Natural killer cell treated with Interleukin-12 subunit alpha and Interleukin-12 subunit beta and Interleukin-15 and Interleukin-18, amount 100 ng/mL, for 72 hours (primary cell): Measurements from ENCODE around the gene SRCIN1. TPM values are rescaled to one million over a fixed set of nuclear protein-coding genes. Genes with fewer than 3 reads are reported as not detected.

Experiments
- ATAC-seq, 2 donors: fragments of 150-1000 bp; cut with Tn5 transposase in 1 of 2; sonication (Bioruptor Pico), chemical (Tn5 transposase) in 1 of 2; 2 replicates each; pipeline ENCODE4 v1.10.0; 2021
- DNase-seq: peaks from one replicate; pipeline ENCODE4 v3.0.0; 2022; ENCODE audit warnings: low spot score
- H3K27ac Mint-ChIP-seq, 2 donors: 1 replicate in 1 of 2; 2 replicates in 1 of 2; pipeline ENCODE4 v1.8.0; 2022; ENCODE audit warnings: mixed read lengths in 2 of 2, mild to moderate bottlenecking in 1 of 2, moderate library complexity in 1 of 2
- H3K27me3 Mint-ChIP-seq, 2 donors: 1 replicate in 1 of 2; 2 replicates in 1 of 2; pipeline ENCODE4 v1.8.0; 2022; ENCODE audit warnings: mixed read lengths in 2 of 2
- H3K36me3 Mint-ChIP-seq: one replicate; pipeline ENCODE4 v1.8.0; 2022; ENCODE audit warnings: mixed read lengths
- H3K4me1 Mint-ChIP-seq, 2 donors: 1 replicate in 1 of 2; 2 replicates in 1 of 2; pipeline ENCODE4 v1.8.0; 2022; ENCODE audit warnings: low read depth in 2 of 2, mixed read lengths in 2 of 2, mild to moderate bottlenecking in 1 of 2
- H3K4me3 Mint-ChIP-seq: one replicate; pipeline ENCODE4 v1.8.0; 2022; ENCODE audit warnings: mixed read lengths
- H3K9me3 Mint-ChIP-seq: 2 replicates; pipeline ENCODE4 v1.8.0; 2022; ENCODE audit warnings: mixed read lengths
- total RNA-seq, 2 donors: library from RNA; stranded (reverse); gene quantifications; one replicate each; pipeline ENCODE4 v1.2.3, GENCODE V29; 2022

The SRCIN1 gene
- total RNA-seq, 2 donors from 2014 or later = 0.05 to 0.28 TPM

- DNase-seq = no peak
- H3K9me3 Mint-ChIP-seq = no peaks in the 10 kb centered on the region
- no peaks in the 10 kb centered on the region for H3K36me3 Mint-ChIP-seq
- peaks cover 0 to 8% of the 10 kb centered on the region in 2 donors for H3K4me1 Mint-ChIP-seq
- no peak for ATAC-seq
- H3K4me3 Mint-ChIP-seq = no peak overlapping the region
- peaks cover 31 to 33% of the 10 kb centered on the region in 2 donors for H3K27me3 Mint-ChIP-seq
- no peak overlapping the region for H3K27ac Mint-ChIP-seq
Measured at GRCh38 chr17:38599398-38599856, 6.3 kb downstream of the SRCIN1 start.

- Mint-ChIP-seq H3K4me3 (no peak overlapping the region), H3K27ac (no peak overlapping the region), H3K4me1 (peaks cover 0 to 8% of the 10 kb centered on the region in 2 donors), H3K36me3 (no peaks in the 10 kb centered on the region), H3K9me3 (no peaks in the 10 kb centered on the region), H3K27me3 (peaks cover 30 to 33% of the 10 kb centered on the region in 2 donors)
- DNase-seq = no peak
- ATAC-seq = no peak
Measured at GRCh38 chr17:38598995-38599394, 6.8 kb downstream of the SRCIN1 start.

GRCh38 chr17:38598536-38598935, 7.2 kb downstream of the SRCIN1 start:
- DNase-seq (no peak), ATAC-seq (no peak)
- H3K27ac Mint-ChIP-seq = no peak overlapping the region
- no peaks in the 10 kb centered on the region for H3K36me3 Mint-ChIP-seq
- H3K4me1 Mint-ChIP-seq = peaks cover 0 to 5% of the 10 kb centered on the region in 2 donors
- no peak overlapping the region for H3K4me3 Mint-ChIP-seq
- peaks cover 25 to 33% of the 10 kb centered on the region in 2 donors for H3K27me3 Mint-ChIP-seq
- no peaks in the 10 kb centered on the region for H3K9me3 Mint-ChIP-seq

GRCh38 chr17:38597375-38597774, 8.4 kb downstream of the SRCIN1 start:
- Mint-ChIP-seq H3K27me3 (peaks cover 34 to 45% of the 10 kb centered on the region in 2 donors), H3K4me3 (no peak overlapping the region), H3K27ac (no peak overlapping the region), H3K4me1 (peaks cover 11 to 14% of the 10 kb centered on the region in 2 donors), H3K36me3 (no peaks in the 10 kb centered on the region), H3K9me3 (no peaks in the 10 kb centered on the region)
- peak in 1 of 2 donors; percentile 48 for ATAC-seq
- DNase-seq = no peak

- DNase-seq = no peak
- H3K27me3 Mint-ChIP-seq = peaks cover 37 to 52% of the 10 kb centered on the region in 2 donors
- H3K4me3 Mint-ChIP-seq = no peak overlapping the region
- no peak overlapping the region for H3K27ac Mint-ChIP-seq
- no peaks in the 10 kb centered on the region for H3K9me3 Mint-ChIP-seq
- H3K4me1 Mint-ChIP-seq = peaks cover 18% of the 10 kb centered on the region in 2 donors
- ATAC-seq = no peak
- H3K36me3 Mint-ChIP-seq = no peaks in the 10 kb centered on the region
Measured at GRCh38 chr17:38596651-38597050, 9.1 kb downstream of the SRCIN1 start.

- Mint-ChIP-seq H3K27me3 (peaks cover 37 to 56% of the 10 kb centered on the region in 2 donors), H3K9me3 (no peaks in the 10 kb centered on the region), H3K4me1 (peaks cover 24 to 26% of the 10 kb centered on the region in 2 donors), H3K4me3 (no peak overlapping the region), H3K27ac (no peak overlapping the region), H3K36me3 (no peaks in the 10 kb centered on the region)
- DNase-seq (no peak), ATAC-seq (no peak)
Measured at GRCh38 chr17:38595892-38596291, 9.9 kb downstream of the SRCIN1 start.

GRCh38 chr17:38594152-38594551, 11.6 kb downstream of the SRCIN1 start:
- Mint-ChIP-seq H3K9me3 (no peaks in the 10 kb centered on the region), H3K4me1 (peaks cover 25 to 27% of the 10 kb centered on the region in 2 donors), H3K4me3 (no peak overlapping the region), H3K27ac (no peak overlapping the region), H3K36me3 (no peaks in the 10 kb centered on the region), H3K27me3 (peaks cover 38 to 54% of the 10 kb centered on the region in 2 donors)
- no peak for ATAC-seq
- DNase-seq = no peak

GRCh38 chr17:38592487-38592886, 13.3 kb downstream of the SRCIN1 start:
- H3K36me3 Mint-ChIP-seq = no peaks in the 10 kb centered on the region
- peak overlapping the region; percentile 33 to 50 for H3K27ac Mint-ChIP-seq
- DNase-seq (no peak), ATAC-seq (no peak)
- no peaks in the 10 kb centered on the region for H3K9me3 Mint-ChIP-seq
- peak overlapping the region; percentile 80 for H3K4me3 Mint-ChIP-seq
- peaks cover 25 to 27% of the 10 kb centered on the region in 2 donors for H3K4me1 Mint-ChIP-seq
- H3K27me3 Mint-ChIP-seq = peaks cover 54 to 63% of the 10 kb centered on the region in 2 donors

GRCh38 chr17:38591759-38592241, 14.0 kb downstream of the SRCIN1 start:
- peak overlapping the region; percentile 80 for H3K4me3 Mint-ChIP-seq
- H3K4me1 Mint-ChIP-seq = peaks cover 25 to 27% of the 10 kb centered on the region in 2 donors
- H3K27ac Mint-ChIP-seq = peak overlapping the region; percentile 33 to 50
- H3K36me3 Mint-ChIP-seq = no peaks in the 10 kb centered on the region
- DNase-seq = no peak
- peak; percentile 63 to 72 for ATAC-seq
- H3K9me3 Mint-ChIP-seq = no peaks in the 10 kb centered on the region
- H3K27me3 Mint-ChIP-seq = peaks cover 55 to 61% of the 10 kb centered on the region in 2 donors

GRCh38 chr17:38590988-38591758, 14.6 kb downstream of the SRCIN1 start:
- ATAC-seq (peak; percentile 16 to 51), DNase-seq (no peak)
- Mint-ChIP-seq H3K4me1 (peaks cover 25 to 27% of the 10 kb centered on the region in 2 donors), H3K36me3 (no peaks in the 10 kb centered on the region), H3K27me3 (peaks cover 52 to 56% of the 10 kb centered on the region in 2 donors), H3K4me3 (peak overlapping the region; percentile 80), H3K9me3 (no peaks in the 10 kb centered on the region), H3K27ac (peak overlapping the region; percentile 33 to 50)

- ATAC-seq = no peak
- DNase-seq = no peak
- no peak overlapping the region for H3K4me3 Mint-ChIP-seq
- no peaks in the 10 kb centered on the region for H3K36me3 Mint-ChIP-seq
- no peaks in the 10 kb centered on the region for H3K9me3 Mint-ChIP-seq
- H3K27ac Mint-ChIP-seq = no peak overlapping the region
- H3K27me3 Mint-ChIP-seq = peaks cover 59 to 60% of the 10 kb centered on the region in 2 donors
- peaks cover 26 to 32% of the 10 kb centered on the region in 2 donors for H3K4me1 Mint-ChIP-seq
Measured at GRCh38 chr17:38589462-38590114, 16.2 kb downstream of the SRCIN1 start.

- DNase-seq (no peak), ATAC-seq (no peak)
- Mint-ChIP-seq H3K4me1 (peaks cover 33 to 36% of the 10 kb centered on the region in 2 donors), H3K36me3 (no peaks in the 10 kb centered on the region), H3K4me3 (no peak overlapping the region), H3K27me3 (peaks cover 63 to 66% of the 10 kb centered on the region in 2 donors), H3K9me3 (no peaks in the 10 kb centered on the region), H3K27ac (peak overlapping the region in 1 of 2 donors; percentile 19)
Measured at GRCh38 chr17:38588788-38589174, 17.0 kb downstream of the SRCIN1 start.

GRCh38 chr17:38587947-38588787, 17.6 kb downstream of the SRCIN1 start:
- Mint-ChIP-seq H3K27me3 (peaks cover 60% of the 10 kb centered on the region in 2 donors), H3K27ac (no peak overlapping the region), H3K4me1 (peaks cover 32 to 33% of the 10 kb centered on the region in 2 donors), H3K9me3 (no peaks in the 10 kb centered on the region), H3K36me3 (no peaks in the 10 kb centered on the region), H3K4me3 (no peak overlapping the region)
- ATAC-seq = no peak
- no peak for DNase-seq
